Measurements from ENCODE around the gene BTF3L4.

The BTF3L4 gene

DNA sequence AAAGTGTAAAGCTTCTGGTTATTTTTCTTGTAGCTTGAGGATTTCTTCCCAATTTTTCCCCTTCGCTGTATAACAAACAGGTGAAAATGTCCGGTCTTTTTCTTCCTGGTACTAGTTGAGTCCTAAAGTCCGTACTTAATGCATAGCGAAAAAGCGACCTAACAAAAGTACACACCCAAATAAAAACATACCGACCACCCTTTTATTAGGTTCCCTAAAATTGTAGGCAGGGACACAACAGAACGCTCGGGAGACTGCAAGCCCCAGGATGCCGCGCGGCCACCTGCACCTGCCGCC is 281 bp upstream of the BTF3L4 start:
- in situ Hi-C loops (cut with HindIII; ENCODE audit: low sequenced_read_pairs), result no loop called here

DNA sequence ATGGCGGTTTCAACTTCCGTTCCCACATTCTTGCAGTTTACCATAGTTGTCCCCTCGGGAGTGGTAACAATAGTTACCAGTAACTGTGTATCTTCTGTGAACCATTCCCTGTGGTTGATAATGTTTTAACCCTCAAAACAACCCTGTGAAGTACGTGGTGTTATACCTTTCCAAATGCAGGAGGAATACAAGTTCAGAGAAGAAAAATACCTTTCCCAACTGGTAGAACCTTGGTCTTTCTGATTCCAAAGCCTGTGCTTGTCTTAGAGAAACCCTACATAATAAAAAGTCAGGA is 789 bp downstream of the BTF3L4 start:
- TF ChIP-seq, protein P1, sequence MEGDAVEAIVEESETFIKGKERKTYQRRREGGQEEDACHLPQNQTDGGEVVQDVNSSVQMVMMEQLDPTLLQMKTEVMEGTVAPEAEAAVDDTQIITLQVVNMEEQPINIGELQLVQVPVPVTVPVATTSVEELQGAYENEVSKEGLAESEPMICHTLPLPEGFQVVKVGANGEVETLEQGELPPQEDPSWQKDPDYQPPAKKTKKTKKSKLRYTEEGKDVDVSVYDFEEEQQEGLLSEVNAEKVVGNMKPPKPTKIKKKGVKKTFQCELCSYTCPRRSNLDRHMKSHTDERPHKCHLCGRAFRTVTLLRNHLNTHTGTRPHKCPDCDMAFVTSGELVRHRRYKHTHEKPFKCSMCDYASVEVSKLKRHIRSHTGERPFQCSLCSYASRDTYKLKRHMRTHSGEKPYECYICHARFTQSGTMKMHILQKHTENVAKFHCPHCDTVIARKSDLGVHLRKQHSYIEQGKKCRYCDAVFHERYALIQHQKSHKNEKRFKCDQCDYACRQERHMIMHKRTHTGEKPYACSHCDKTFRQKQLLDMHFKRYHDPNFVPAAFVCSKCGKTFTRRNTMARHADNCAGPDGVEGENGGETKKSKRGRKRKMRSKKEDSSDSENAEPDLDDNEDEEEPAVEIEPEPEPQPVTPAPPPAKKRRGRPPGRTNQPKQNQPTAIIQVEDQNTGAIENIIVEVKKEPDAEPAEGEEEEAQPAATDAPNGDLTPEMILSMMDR (IDR thresholded peaks at IDR 0.05; ENCODE audit: low read depth, low read length, missing control alignments), result no peak
- peak overlapping the region; percentile 66 for H3K4me3 ChIP-seq (ENCODE audit: low read depth, low read length)
- in situ Hi-C loops (cut with HindIII; ENCODE audit: low sequenced_read_pairs), result no loop called here
- DNase-seq (ENCODE audit: low read depth), result peak; percentile 19

More for the DNA sequence above, 281 bp upstream of the BTF3L4 start:
- no peak for DNase-seq (ENCODE audit: low read depth)
- peak overlapping the region; percentile 66 for H3K4me3 ChIP-seq (ENCODE audit: low read depth, low read length)
- TF ChIP-seq, protein P1 (IDR thresholded peaks at IDR 0.05; ENCODE audit: low read depth, low read length, missing control alignments), result no peak

DNA sequence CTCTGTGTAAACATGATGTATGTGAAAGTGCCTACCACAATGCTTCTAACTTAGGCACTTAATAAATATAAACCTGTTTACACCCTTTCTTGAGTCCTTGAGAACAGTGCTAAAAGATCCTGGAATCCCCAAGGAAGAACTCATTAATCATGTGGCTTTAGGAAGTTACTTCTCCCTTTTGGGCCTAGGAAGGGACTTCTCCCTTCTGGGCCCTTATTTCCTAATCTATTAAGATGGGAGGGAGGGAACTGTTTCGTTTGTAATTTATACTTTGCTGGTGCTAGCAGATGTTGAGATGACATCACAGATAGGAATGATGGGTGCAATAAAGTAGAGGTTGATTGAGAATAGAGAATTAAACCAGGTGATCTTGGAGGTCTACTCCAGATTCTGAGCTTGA is 1.2 kb downstream of the BTF3L4 start:
- TF ChIP-seq, protein P1 (IDR thresholded peaks at IDR 0.05; ENCODE audit: low read depth, low read length, missing control alignments), result no peak
- no peak for DNase-seq (ENCODE audit: low read depth)
- in situ Hi-C loops (cut with HindIII; ENCODE audit: low sequenced_read_pairs), result no loop called here
- H3K4me3 ChIP-seq (ENCODE audit: low read depth, low read length), result peak overlapping the region; percentile 66

DNA sequence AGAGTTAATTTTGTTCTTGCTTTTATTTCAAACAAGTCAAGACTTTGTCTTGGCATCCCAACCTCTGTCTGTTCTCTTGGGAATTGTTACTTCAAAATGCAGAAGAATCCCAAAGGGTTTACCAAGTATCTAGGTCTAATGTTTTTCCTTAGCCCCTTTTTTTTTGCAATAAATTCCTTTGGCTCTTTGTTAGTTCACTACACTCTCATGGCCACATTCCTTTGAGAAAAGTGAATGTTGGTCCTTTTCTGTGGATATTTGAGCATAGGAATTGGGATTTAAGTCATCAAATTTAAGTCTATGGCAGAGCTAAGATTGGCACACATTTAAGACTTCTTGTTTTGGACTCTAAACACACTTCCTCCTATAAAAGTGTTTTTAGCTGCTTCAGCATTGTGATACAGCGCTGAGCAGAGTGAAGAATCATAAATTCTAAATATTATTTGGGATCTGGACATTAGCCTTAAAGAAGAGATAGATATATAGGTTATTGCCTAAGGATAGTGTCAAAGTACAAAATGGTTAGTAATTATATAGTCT is 1.9 kb downstream of the BTF3L4 start:
- TF ChIP-seq, protein P1 (IDR thresholded peaks at IDR 0.05; ENCODE audit: low read depth, low read length, missing control alignments), result no peak
- no peak for DNase-seq (ENCODE audit: low read depth)
- no peak overlapping the region for H3K4me3 ChIP-seq (ENCODE audit: low read depth, low read length)
- in situ Hi-C loops (cut with HindIII; ENCODE audit: low sequenced_read_pairs), result no loop called here

DNA sequence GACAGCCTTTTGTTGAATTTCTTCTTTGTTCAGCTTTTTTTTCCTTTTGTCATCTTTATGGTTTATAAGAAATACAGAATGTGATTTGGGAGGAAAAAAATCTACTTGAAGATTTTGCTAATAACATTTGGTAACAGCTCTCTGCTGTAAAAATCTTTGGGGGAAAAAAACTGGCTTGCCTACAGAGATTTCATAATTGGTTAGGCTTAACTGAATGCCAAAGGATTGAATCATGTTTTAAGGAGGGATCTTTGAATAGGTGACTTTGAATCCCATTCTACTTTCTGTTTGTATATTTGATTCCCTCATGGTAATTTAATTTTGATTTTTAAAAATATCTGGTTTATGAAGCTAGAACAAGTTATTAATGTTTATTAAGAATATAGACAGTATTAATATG is 3.2 kb downstream of the BTF3L4 start:
- in situ Hi-C loops (cut with HindIII; ENCODE audit: low sequenced_read_pairs), result no loop called here
- TF ChIP-seq, protein P1 (IDR thresholded peaks at IDR 0.05; ENCODE audit: low read depth, low read length, missing control alignments), result no peak
- DNase-seq (ENCODE audit: low read depth), result peak; percentile 28
- no peak overlapping the region for H3K4me3 ChIP-seq (ENCODE audit: low read depth, low read length)

DNA sequence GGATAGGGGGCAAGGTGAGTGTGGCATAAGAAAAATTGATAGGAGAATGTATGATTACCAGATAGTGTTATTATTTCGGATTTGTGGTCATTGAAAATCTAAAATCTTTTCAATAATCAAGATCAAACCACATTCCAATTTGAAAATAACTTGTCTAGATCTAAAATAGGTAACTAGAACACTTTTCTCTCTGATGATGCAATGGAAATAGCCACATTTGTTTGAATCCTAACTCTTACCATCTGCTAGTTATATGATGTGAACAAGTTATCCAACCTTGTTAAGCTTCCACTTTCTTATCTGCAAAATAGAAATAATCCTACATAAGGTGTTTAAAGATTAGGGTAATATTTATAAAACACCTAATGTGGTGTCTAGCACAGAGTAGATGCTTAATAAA is 3.8 kb downstream of the BTF3L4 start:
- no peak for DNase-seq (ENCODE audit: low read depth)
- no peak overlapping the region for H3K4me3 ChIP-seq (ENCODE audit: low read depth, low read length)
- in situ Hi-C loops (cut with HindIII; ENCODE audit: low sequenced_read_pairs), result no loop called here
- TF ChIP-seq, protein P1 (IDR thresholded peaks at IDR 0.05; ENCODE audit: low read depth, low read length, missing control alignments), result no peak

DNA sequence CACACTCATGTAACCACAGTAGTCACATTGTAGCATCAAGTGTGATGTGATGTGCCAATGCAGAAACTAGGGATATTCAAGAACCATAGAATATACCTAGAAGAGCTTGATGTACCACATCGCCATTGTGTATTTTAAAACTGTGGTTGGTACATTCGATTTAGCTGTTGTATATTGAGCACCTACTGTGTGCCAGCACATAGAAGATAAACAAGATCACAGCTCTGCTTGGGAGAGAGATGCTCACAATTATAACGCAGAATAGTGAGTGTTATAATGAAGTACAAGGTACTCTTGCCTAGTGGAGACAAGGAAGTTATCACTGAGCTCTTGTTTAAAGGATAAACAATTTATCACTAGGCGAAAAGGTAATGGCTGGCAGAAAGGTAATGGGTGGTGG is 4.7 kb downstream of the BTF3L4 start:
- H3K4me3 ChIP-seq (ENCODE audit: low read depth, low read length), result no peak overlapping the region
- in situ Hi-C loops (cut with HindIII; ENCODE audit: low sequenced_read_pairs), result no loop called here
- DNase-seq (ENCODE audit: low read depth), result no peak
- TF ChIP-seq, protein P1 (IDR thresholded peaks at IDR 0.05; ENCODE audit: low read depth, low read length, missing control alignments), result no peak
